H1 (cell line): ENCODE measurements around the gene ARL5A. TPM values are rescaled to one million over a fixed set of nuclear protein-coding genes. Genes with fewer than 3 reads are reported as not detected.

Source experiments
- CBX8 ChIP-seq: fragments of 300-800, 300-1000 bp; sonication (generic); IDR thresholded peaks from 2 replicates; pipeline ENCODE4 v1.7.1; 2016; ENCODE audit warnings: low read depth, low read length, borderline replicate concordance
- CHD1 ChIP-seq: IDR thresholded peaks from 2 replicates; pipeline ENCODE4 v1.6.1; 2012; ENCODE audit warnings: low read depth, low read length, improper control_type of control experiment
- CTCF ChIP-seq, 3 experiments: IDR thresholded peaks; 1 replicate in 2 of 3; 2 replicates in 1 of 3; pipeline versions ENCODE4 v1.5.1 to v1.6.1; 2011; ENCODE audit warnings: low read length in 3 of 3, mild to moderate bottlenecking in 3 of 3, inconsistent platforms in 2 of 3, low read depth in 1 of 3, moderate library complexity in 1 of 3; ENCODE audit not compliant: insufficient read depth in 1 of 3; ENCODE audit errors: control extremely low read depth in 1 of 3
- HDAC2 ChIP-seq, 2 experiments: fragments of 300-600 bp in 1 of 2; sonication (generic) in 1 of 2; IDR thresholded peaks; 2 replicates each; pipeline ENCODE4 v1.6.1; 2011 to 2012; ENCODE audit warnings: low read depth in 2 of 2, low read length in 2 of 2, mild to moderate bottlenecking in 2 of 2, moderate library complexity in 2 of 2, borderline replicate concordance in 1 of 2, inconsistent platforms in 1 of 2
- RXRA ChIP-seq: IDR thresholded peaks from 2 replicates; pipeline ENCODE4 v1.6.1; 2011; ENCODE audit warnings: low read depth, mild to moderate bottlenecking, low read length, moderate library complexity; ENCODE audit not compliant: insufficient read depth
- SIRT6 ChIP-seq: IDR thresholded peaks from one replicate; pipeline ENCODE4 v1.7.1; 2012; ENCODE audit warnings: low read length, inconsistent platforms
- SP4 ChIP-seq: IDR thresholded peaks from 2 replicates; pipeline ENCODE4 v1.6.1; 2012; ENCODE audit warnings: low read length, inconsistent platforms
- SRF ChIP-seq: IDR thresholded peaks from 2 replicates; pipeline ENCODE4 v1.6.1; 2011; ENCODE audit warnings: mild to moderate bottlenecking, low read depth, low read length, moderate library complexity
- SUZ12 ChIP-seq: fragments of 200-600 bp; sonication (generic); IDR thresholded peaks from 2 replicates; pipeline ENCODE4 v1.6.1; 2012; ENCODE audit warnings: mild to moderate bottlenecking, inconsistent platforms, low read length, moderate library complexity, mixed read lengths
- TAF7 ChIP-seq: optimal IDR thresholded peaks from 2 replicates; pipeline ENCODE3; 2011; ENCODE audit warnings: low read depth, mild to moderate bottlenecking, inconsistent platforms, low read length, moderate library complexity, borderline replicate concordance
- polyA plus RNA-seq, 7 experiments: library from polyadenylated mRNA; depleted of rRNA in 3 of 7; stranded (reverse) in 5 of 7; unstranded in 2 of 7; fragments of >200 nt in 5 of 7; fragments of 200-250 nt in 2 of 7; gene quantifications; 1 replicate in 5 of 7; 2 replicates in 1 of 7; 4 replicates in 1 of 7; pipeline versions ENCODE4 v1.2.1 to v1.2.3, GENCODE V29; 2011 to 2013; ENCODE audit warnings: missing spikeins in 2 of 7, mixed read lengths in 2 of 7
- total RNA-seq: library from RNA; stranded (reverse); fragmentation: NEBNext Ultra II Directional; extraction: Animal tissue kit (Norgen Biotek cat#: 25700); gene quantifications from 2 replicates; pipeline ENCODE4 v1.2.1, GENCODE V29; 2021

Gene ARL5A
- total and polyA plus RNA-seq, 2 of the 8 experiments (the other 6 are each of a cell fraction or from before 2014, with no cell fraction given), result 12.6 to 86.3 TPM

DNA sequence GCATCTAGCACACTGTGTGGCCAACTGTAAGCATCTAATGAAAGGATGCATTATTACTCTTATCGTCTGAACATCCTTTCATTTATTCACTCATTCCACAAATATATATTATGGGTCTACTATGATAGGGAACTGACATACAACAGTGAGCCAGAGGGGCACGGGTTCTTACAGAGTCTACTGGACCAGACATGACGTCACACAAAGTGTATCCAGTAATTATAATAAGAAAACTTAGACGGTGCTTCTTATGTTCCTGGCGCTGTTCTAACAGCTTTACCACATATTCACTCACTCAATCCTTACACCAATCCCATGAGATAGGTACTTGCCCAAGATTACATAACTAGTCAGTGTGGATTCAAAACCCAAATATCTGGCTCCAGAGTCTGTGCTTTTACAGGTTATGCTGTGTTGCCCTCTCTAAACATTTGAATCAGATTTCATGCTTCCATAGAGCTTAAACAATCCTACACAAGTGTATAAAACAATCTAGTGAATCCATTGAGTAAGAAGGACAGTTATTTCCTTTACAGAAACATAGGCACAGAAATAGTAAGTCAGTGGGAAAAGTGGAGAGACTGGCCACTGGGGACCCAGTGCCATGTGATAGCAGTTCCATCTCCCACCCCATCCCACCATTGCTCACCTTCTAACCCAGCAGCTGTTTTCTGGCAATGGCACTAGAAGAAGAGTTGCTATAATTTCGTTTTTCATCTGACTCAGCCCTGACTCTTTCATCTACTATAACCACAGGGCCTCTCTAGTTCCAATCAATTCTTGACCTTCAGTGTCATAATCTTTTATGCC is 24.2 kb upstream of the ARL5A start (continued):
- no peak for TF ChIP-seq SRF
- no peak for TF ChIP-seq CBX8
- TF ChIP-seq SIRT6, result no peak
- no peak for TF ChIP-seq CTCF (IDR thresholded peaks at IDR 0.05; ENCODE audit: control extremely low read depth in 1 of 3, insufficient read depth in 1 of 3, low read depth in 1 of 3, low read length in 3 of 3)
- TF ChIP-seq SP4, result no peak
- no peak for TF ChIP-seq RXRA
- TF ChIP-seq SUZ12, result no peak
- no peak for TF ChIP-seq TAF7
- no peak for TF ChIP-seq HDAC2 (IDR thresholded peaks at IDR 0.05; ENCODE audit: borderline replicate concordance in 1 of 2, low read depth in 2 of 2, low read length in 2 of 2)
- no peak for TF ChIP-seq CHD1
